HCT116 (cell line): ENCODE results near the gene MAGEC3.

Experiments
- CEBPB ChIP-seq: IDR thresholded peaks from 2 replicates; pipeline ENCODE4 v1.6.1; 2012; ENCODE audit warnings: low read depth
- CTCF ChIP-seq, 3 experiments: fragments of 200-600 bp in 1 of 3; sonication (generic) in 1 of 3; IDR thresholded peaks in 2 of 3; conservative IDR thresholded peaks in 1 of 3; 2 replicates each; pipeline ENCODE4 v1.5.1; 2012 to 2017; ENCODE audit warnings: low read depth in 2 of 3, low read length in 2 of 3, antibody characterized with exemption in 1 of 3, borderline replicate concordance in 1 of 3, control low read depth in 1 of 3, mild to moderate bottlenecking in 1 of 3, mixed read lengths in 1 of 3, mixed run types in 1 of 3, moderate library complexity in 1 of 3; ENCODE audit not compliant: insufficient read depth in 1 of 3
- EZH2 ChIP-seq: fragments of 200-600 bp; sonication (generic); IDR thresholded peaks from 2 replicates; pipeline ENCODE4 v1.6.1; 2017; ENCODE audit warnings: antibody characterized with exemption, mixed run types
- POLR2A ChIP-seq: IDR thresholded peaks from 2 replicates; pipeline ENCODE4 v1.7.0; 2011; ENCODE audit warnings: borderline replicate concordance; ENCODE audit not compliant: insufficient read depth, insufficient read length; ENCODE audit errors: extremely low read depth
- YY1 ChIP-seq: IDR thresholded peaks from 2 replicates; pipeline ENCODE4 v1.6.1; 2011; ENCODE audit warnings: low read length, low read depth, moderate library complexity, mild to moderate bottlenecking; ENCODE audit not compliant: insufficient replicate concordance; ENCODE audit errors: extremely low read depth

- TF ChIP-seq YY1 (no peak), CEBPB (no peak), POLR2A (no peak), CTCF (IDR thresholded peaks at IDR 0.05 in 2 of 3, conservative IDR thresholded peaks at IDR 0.05 in 1 of 3; ENCODE audit: borderline replicate concordance in 1 of 3, insufficient read depth in 1 of 3, low read depth in 2 of 3, low read length in 2 of 3) (no peak), EZH2 (no peak)
Measured at GRCh38 chrX:141791856-141792255, 46.3 kb upstream of the MAGEC3 start.
